GM18870 (cell line): ENCODE measurements around the gene DCTN2.

Source experiments
- ATAC-seq: cut with Tn5 transposase; IDR thresholded peaks from one replicate; pipeline ENCODE4 v1.9.1; 2021; ENCODE audit warnings: moderate library complexity; ENCODE audit not compliant: unreplicated experiment

The DCTN2 gene

GRCh38 chr12:57550641-57551549 is 3.9 kb upstream of the DCTN2 start:
- no peak for ATAC-seq

DNA sequence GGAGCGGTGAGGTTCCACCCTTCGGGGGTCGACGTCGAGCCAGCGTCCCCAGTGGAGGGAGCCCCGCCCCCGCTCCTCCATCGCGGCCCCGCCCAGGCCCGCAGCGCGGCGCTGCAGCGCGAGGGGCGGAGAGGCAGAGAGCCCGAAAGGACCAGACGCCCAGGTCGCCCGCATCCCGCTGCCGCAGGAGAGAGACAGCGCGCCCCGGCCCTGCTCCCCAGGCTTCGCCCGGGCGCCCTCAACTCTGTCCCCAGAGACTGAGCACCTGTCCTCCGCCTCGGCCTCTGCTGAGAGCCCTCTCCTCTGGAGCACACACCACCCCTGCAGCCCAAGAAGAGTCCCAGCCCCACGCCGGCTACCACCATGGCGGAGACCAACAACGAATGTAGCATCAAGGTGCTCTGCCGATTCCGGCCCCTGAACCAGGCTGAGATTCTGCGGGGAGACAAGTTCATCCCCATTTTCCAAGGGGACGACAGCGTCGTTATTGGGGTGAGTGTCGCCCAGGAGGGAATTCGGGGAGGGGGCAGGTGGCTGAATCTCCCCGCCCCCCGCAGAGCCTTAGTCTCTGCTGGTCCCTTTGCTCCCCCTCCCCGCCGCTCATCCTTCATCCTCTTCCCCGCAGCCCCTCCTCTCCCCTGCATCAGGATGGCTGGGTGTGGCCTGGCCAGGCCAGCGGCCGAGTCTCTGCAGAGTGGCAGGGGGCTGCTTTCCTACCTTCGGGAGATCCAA is 3.1 kb upstream of the DCTN2 start, which contains the start of gene KIF5A:
TSS of gene KIF5A (plus strand) at position 136 of the 732 bp plus-strand sequence. CDS start at position 364, 228 bp downstream.
- no peak for ATAC-seq

DNA sequence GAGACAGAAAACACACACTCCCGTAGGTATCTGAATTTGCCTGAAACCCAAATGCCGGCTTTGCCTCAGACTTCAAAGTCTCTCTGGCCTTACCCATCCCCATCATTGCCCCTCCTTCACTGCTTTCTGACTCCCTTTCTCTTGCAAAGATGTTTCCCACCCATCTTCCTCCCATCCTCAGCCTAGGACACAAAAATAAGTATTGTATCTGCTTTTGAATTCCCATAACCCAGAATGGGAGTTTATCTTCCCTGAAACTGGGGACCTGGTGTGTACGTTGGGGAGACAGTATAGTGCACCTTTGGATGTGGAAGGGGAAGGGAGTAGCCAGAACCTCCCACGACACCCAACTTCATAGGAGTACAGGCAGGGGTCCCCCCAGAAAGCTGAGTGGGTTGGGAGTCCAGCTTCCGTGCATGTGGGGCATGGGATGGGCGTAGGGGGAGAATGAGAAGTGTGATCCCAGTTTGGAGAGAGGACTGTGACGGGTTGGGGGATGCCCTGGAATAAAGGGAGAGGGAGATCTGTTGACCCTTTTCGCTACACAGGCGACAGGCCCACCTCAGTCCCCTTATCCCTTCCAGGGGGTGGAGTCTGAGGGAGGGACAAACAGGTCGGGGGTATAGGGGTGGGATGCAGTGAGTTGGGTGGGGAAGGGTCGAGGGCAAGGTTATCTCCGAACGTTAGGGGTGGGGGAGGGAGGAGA is 2.4 kb upstream of the DCTN2 start:
- ATAC-seq = no peak

DNA sequence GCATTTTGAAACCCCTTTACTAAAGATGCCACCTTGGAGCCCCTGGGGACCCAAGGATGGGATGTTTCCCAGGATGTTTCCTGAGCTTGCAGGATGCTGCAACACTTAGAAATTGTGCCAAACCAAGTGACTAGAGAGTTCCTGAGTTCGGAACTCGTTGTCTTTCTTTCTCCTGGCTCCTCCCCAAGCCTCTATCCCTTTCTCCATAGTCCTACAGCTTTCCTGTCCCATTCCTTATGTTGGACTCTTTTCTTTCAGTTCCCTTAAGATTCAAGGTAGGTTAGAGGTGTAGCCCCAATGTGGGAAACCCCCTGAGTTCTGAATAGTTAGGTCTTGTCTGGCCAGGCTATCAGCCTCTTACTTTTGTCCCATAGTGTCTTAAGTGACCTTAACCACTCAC is 1.5 kb upstream of the DCTN2 start:
- no peak for ATAC-seq

DNA sequence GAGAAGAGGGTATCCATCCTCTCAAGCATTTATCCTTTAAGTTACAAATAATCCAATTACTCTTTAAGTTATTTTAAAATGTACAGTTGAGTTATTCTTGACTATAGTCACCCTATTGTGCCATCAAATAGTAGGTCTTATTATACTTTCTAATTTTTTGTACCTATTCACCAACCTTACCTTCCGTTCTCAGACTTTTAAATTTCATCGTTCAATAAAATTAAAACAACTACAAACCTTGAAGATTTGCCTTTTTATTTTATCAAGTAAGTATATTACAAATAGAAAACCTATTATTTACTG is 972 bp upstream of the DCTN2 start:
- no peak for ATAC-seq

GRCh38 chr12:57547288-57548012 is 458 bp upstream of the DCTN2 start:
- no peak for ATAC-seq

- no peak for ATAC-seq
Measured at GRCh38 chr12:57545809-57546437, 1.1 kb downstream of the DCTN2 start.

DNA sequence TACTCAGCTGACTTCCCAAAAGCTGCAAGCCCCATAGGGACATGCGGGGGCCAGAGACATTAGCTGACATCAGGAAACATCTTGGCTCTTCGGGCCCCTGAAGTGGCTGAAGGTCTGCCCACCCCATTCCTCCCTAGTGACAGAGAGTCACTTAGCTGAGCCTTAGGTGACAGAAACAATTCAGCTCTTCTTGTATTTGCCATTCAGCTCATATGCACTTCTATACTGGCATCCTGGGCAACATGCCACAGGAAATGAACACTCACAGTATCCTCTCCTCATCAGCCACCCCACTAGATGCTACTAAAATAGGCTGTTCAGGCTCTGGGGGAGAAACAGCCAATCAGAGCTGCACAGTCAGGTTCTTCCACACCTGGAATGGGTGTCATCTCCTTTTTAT is 3.4 kb downstream of the DCTN2 start:
- ATAC-seq = no peak

GRCh38 chr12:57541717-57542116 is 5.3 kb downstream of the DCTN2 start:
- ATAC-seq = no peak

DNA sequence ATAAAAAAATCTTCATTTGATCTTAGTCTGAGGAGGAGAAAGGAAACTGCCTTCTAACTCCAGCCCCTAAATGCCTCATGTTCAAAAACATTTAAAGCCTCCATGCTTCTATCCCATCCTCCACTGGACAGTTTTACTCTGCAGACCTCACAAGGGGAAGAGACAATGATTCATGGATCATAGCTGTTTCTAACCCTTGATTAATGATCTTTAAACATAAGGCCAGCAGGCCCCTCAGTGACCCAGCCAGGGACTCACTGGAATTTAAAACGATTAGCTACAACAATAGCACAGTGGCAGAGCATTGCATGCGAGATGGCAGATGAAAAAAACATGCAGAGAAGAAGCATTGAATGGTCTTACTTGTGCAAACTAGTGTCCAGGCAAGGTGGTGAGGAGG is 6.0 kb downstream of the DCTN2 start:
- no peak for ATAC-seq

GRCh38 chr12:57539134-57539768 is 7.7 kb downstream of the DCTN2 start:
- ATAC-seq = no peak

DNA sequence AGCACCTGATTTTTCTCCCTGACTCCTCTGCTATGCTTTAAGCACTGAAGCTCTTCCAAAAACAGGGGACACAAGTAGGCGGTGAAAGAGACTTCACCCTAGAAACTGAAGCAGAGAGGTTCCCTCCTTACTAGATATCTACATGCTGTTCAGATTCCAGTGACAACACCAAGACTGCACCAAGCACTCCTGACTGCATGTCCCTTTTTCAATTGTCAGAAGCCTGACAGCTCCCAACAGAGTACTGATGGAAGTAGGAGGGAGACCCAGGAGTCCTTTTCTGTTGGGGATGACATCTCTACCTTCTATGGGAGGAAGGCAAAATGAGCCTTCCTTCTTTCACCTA is 10.4 kb downstream of the DCTN2 start:
- no peak for ATAC-seq

DNA sequence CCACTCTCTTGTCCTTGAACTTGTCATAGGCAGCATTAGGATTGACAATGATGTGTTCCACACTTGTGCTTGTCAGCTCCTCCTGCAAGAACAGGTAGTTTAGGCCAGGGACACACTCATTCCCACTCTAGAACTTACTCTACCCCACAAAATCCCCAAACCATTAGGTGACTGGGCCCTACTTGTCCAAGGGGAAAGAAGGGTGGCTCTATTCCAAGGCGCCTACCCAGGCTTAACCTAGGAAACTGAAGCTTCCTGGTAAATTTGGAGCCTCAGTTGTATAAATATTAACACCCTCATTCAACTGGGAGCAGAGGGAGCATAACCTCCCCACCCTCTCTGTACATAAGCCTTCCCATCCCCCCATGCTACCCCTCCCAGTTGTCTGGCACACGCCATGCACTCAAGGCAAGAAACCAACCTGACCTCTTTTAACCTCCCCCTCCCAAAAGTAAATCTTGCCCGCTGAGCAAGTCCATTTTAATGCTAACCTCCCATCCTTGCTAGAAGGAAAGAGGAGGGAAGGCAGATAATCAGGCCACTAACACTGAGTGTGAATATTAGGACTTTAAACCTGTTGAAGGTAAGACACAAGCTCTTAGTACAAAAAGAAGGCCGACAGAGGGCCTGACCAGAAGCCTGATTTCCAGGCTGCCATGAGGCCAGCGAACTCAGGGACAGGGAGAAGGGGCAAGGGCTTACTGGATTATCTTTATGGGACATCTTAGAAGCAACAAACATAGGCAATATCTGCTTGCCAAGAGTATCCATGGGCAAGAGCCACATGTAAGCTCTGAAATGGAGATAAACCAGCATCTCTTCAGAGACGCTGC is 11.0 kb downstream of the DCTN2 start:
- no peak for ATAC-seq

DNA sequence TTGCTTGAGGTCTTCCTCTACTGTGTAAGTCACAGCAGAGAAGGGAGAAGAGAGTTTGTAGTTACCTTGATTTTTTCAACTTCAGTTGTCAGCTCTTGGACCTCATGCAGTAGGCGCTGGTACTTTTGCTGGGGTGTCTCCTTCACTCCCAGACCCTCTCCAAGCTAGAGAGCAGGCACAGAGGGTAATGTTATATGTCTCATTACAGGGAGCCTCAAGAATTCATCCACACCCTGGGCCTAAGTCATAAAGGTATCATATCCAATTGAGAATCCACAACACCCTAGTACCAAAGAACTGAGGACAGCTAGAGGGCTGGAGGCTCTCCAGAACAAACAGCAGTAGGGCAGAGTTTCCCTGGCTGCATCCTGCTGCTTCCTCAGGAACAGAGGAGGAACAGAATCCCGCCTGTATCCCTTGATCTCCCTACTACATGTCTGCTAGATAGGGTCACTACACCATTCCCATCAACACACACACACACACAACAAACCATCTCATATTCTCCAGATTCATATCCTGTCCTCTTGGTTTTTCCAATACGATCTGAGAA is 11.9 kb downstream of the DCTN2 start:
- no peak for ATAC-seq

DNA sequence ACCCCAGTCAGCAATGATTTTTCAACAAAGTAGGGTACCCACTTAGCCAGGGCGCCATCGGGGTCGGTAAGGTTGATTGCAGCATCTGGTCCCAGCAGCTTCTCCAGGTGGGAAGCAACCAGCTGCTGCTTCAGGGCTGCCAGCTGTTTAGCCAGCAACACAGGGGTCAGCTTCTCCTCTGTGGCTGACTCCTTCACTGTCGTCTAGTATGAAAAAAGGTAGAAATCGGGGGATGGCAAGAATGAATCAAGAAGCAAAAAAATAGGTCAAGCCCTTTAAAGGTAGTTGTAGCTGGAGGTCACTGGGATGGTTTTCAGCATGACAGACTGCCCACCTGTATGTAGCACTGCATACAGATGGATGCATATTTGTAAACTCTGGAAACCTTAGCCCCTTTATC is 12.7 kb downstream of the DCTN2 start:
- no peak for ATAC-seq

DNA sequence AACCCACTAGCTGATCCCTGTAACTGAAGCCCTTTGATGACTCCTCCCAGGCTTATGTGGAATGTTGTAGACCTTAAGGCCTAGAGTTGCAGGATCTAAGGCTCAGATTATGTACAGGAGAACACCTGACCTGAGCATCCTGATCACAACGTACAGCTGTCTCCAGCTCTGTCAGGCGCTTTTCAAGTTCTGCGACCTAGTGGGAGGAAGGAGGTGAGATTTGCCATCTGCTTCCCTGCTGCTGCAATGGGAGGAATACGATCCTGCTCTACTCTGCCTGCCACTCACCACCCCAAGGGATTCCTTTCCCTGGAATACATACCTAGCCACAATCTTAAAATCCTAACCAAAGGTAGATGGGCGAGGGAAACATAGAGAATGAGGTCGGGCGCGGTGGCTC is 13.9 kb downstream of the DCTN2 start:
- ATAC-seq = no peak

GRCh38 chr12:57531836-57532235 is 15.2 kb downstream of the DCTN2 start:
- ATAC-seq = no peak

GRCh38 chr12:57530396-57531142 is 16.4 kb downstream of the DCTN2 start:
- ATAC-seq = no peak
